GM18873 (cell line): ENCODE results near the gene ASPHD1.
A peak's percentile ranks its signal among the peaks of the same experiment; 100 is the strongest.
"Not testable (repeated sequence)": the region's sequence is repeated elsewhere in the genome, so short reads cannot be mapped to it uniquely, and the experiment has no call there.

Source experiments
- ATAC-seq: cut with Tn5 transposase; IDR thresholded peaks from one replicate; pipeline ENCODE4 v1.9.1; 2021; ENCODE audit warnings: mild to moderate bottlenecking, moderate library complexity, moderate number of reproducible peaks; ENCODE audit not compliant: unreplicated experiment, low FRiP score

The ASPHD1 gene

DNA sequence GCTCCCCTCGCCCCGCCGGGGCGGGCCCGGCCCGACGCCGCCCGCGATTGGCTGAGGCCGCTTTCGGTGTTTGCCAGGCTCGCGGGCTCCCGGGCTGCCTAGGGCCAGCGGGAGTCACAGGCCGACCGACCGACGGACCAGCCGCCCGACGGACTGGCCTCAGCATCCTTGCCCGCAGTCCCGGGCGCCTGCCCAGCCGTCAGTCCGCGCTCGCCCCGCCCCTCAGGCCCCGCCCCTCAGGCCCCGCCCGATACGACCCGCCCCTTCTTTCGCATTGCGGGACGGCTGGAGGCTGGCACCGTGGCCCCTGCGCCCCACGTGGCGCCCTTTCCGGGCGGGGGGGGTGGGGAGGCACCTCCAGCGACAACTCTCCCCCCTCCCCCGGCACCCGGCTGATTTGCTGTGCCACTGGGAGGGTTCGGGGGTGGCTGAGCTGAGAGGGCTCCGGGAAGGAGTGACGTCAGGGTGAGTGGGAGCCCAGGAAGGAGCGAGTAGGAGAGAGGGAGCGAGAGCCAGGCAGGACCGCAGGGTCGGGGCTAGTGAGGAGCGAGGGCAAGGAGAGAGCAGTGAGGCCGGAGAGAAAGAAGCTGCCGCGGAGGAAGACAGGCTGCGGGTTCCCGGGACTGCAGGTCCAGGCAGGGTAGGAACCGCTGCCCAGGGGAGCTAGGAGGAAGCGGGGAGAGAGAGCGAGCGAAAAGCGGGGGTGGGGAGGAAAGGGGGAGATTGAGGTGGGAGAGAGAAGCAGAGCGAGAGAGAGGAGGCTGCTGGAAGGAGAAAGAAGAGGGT, at the start of gene ASPHD1:
Gene ASPHD1, plus strand, starts transcription at position 387 of the 786 bp plus-strand sequence. CDS start 484 bp downstream, outside the sequence.
- ATAC-seq: no peak

DNA sequence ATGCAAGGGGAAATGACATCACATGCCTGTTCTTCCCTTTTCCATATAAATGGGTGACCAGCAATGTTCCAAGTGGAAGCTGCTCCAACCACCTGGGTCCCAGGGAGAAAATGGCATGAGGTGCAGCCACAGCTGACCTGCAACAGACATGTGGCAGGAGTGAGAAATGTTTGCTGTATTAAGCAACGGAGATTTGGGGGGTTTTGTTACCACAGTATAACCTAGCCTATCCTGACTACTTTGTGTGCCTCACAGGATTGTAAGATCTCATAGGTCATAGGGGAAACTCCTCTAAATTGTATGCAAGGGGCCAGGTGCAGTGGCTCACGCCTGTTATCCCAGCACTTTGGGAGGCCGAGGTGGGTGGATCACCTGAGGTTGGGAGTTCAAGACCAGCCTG, 49.3 kb upstream of the ASPHD1 start:
- no peak for ATAC-seq

DNA sequence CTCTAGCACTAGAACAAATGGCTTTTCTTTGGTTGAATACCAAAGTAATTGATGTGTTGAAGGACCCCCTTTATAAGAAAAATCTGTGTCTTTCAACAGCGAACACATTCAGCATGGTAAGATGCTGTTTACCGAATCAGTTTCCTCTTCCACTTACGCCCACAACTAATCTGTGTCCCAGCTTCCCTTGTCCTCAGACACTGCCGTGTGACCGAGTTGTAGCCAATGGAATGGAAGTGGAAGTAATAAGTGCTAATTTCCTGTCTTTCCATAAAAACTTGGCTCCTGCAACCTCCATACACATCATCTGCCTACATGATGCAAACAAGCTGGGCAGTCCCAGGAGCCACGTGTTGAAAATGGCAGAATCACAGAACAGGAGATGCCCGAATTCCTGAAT, 47.6 kb upstream of the ASPHD1 start:
- ATAC-seq: no peak

DNA sequence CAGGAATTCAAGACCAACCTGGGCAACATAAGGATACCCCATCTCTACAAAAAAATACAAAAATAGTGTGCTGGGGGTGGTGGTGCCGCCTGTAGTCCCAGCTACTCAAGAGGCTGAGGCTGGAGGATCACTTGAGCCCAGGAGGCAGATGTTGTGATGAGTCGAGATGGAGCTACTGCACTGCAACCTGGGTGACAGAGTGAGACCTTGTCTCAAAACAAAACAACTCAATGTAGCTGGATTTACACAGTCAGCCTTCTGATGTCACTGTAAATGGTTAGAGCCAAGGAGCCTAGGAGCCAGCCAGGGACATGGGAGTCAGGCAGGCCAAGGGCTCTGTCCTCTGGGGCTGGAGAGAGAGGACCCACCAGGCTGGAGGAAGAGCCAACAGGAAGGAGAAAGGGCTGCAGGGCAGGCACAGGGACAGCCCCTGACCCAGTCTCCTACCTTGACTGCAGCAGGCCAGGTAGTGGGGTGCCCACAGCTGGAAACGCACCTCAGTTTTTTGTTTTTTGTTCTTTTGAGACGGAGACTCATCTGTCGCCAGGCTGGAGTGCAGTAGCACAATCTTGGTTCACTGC, 45.7 kb upstream of the ASPHD1 start:
- no peak for ATAC-seq

DNA sequence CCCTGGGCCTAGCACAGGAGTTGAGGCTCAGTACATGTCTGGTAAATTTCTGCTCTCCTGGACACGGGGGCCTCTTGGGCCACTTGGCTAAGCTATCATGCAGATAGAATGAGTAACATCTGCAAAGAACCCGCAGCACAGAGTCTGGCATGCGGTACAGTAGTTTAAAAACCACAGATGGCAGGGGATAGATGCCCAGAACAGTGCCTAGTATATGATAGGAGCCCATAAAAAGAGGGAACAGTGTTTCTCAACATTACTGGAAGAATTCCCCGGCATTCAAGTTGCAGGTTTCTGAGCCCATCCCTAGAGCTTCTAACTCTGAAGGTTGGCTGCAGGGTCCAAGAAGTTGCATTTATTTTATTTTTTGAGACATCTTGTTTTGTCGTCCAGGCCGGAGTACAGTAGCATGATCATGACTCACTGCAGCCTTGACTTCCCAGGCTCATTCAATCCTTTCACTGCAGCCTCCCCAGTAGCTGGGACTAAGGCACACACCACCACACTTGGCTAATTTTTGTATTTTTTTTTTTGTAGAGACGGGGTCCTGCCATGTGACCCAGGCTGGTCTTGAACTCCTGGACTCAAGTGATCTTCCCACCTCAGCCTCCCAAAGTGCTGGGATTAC, 43.0 kb upstream of the ASPHD1 start:
- ATAC-seq: no peak

- no peak for ATAC-seq
Observed at GRCh38 chr16:29858149-29858849, 42.0 kb upstream of the ASPHD1 start.

DNA sequence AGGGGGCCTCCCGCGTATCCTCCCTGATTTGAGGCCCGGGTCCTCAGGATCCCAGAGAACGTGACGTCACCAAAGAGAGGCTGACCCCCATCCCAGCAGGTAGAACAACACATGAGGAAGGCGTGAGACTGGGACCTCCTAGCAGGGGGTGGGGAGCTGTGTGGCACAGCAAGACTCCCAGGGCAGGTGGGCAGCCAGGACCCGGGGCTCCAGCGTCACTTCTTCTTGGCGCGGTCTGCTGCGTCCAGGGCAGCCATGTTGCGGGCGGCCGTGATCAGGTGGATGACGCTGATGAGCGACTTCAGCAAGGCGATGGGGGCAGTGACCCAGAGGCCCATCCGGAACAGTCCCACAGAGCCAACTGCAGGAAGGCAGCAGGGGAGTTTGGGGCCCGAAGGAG, 41.3 kb upstream of the ASPHD1 start:
- ATAC-seq: no peak

GRCh38 chr16:29860218-29860617, 40.1 kb upstream of the ASPHD1 start:
- ATAC-seq: no peak

- no peak for ATAC-seq
Observed at GRCh38 chr16:29862383-29862883, 37.9 kb upstream of the ASPHD1 start.

- peak; percentile 89 for ATAC-seq
Observed at GRCh38 chr16:29862884-29863668, 37.2 kb upstream of the ASPHD1 start, which contains the start of gene CDIPT. CDIPT (minus strand) TSS chr16:29863226; CDS start chr16:29862857, 369 bp downstream.

DNA sequence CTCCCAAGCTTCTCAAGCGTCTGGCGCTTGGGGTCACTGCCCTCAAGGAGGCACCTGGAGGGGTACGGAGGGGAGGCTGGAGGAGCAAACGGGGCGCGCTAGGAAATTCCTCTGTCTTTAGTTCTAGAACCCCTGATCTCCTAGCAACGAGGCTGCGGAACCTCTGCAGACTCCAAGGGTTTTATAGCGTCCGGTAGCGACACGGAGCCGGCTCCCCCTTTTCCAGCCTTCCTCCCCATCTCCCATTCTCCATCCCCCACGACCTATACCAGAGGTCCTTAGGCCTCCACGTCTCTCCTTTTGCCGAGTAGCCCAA, 36.7 kb upstream of the ASPHD1 start:
- ATAC-seq: no peak

GRCh38 chr16:29864205-29864604, 36.1 kb upstream of the ASPHD1 start:
- no peak for ATAC-seq

DNA sequence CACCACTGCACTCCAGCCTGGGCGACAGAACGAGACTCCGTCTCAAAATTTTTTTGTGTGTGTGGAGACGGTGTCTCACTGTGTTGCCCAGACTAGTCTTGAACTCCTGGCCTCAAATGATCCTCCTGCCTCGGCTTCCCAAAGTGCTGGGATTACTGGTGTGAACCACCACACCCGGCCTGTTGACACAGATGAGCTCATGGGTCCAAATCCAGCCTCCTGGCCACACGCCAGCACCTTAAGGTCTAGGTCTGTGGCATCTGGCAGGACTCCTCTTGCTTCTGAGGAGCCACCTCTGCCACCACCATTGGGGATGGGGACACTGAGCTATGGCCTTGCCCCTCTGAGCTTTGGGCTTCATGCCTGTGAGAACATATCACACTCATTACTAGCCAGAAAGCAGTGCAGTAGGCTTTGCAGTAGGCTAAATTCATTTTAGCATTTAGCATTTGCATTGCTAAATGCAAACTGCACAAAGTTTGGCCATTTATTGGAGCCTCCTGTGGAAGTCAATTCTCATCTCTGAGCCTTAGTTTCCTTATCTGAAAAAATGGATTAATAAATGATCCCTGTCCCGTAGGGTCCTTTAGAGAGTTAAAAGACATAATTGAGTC, 31.8 kb upstream of the ASPHD1 start:
- no peak for ATAC-seq

GRCh38 chr16:29869067-29869466, 31.2 kb upstream of the ASPHD1 start:
- ATAC-seq: not testable (repeated sequence)

DNA sequence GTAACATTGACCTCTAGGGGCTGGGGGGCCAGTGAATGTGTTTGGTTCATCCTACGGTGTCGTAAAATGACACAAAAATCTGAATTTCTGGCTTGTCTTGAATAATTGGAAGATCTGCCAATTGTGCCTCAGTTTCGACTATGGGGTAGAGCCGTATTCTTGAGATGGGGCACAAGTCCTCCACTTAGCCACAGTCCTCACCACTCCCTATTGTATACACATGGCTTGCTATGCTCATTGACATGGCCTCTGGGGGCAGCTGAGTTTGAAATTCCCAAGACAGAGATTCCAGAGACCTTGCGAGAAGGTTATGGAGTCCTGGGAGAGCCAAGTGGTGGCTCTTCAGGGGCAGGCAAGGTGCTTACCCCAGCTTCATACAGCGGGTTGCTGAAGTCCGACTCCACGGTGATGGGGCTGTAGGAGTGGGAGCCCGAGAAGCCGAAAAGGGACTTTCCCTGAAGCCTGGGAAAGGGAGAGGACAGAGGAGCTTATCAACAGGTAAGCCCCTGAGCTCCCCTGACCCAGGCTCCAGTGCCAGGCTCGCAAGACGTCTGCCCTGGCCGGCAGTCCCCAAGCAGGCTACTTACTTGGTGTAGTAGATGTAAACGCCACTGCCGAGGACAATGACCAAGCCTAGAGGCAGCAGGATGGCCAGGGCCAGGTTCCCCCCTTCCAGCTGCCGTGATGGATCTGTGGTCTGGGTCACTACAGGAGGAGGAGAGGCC, 28.3 kb upstream of the ASPHD1 start:
- ATAC-seq: no peak

GRCh38 chr16:29873319-29873718, 27.0 kb upstream of the ASPHD1 start:
- no peak for ATAC-seq

GRCh38 chr16:29875206-29875605, 25.1 kb upstream of the ASPHD1 start:
- no peak for ATAC-seq

GRCh38 chr16:29876217-29876593, 24.1 kb upstream of the ASPHD1 start:
- ATAC-seq: no peak

GRCh38 chr16:29876594-29877249, 23.6 kb upstream of the ASPHD1 start:
- ATAC-seq: no peak
